SU-DHL-6 (cell line): ENCODE results near the gene RPS6KA3.

ENCODE experiments used
- H2AFZ ChIP-seq: fragments of 200-600 bp; sonication (generic); 2 replicates; pipeline ENCODE4 v1.6.1; 2014; ENCODE audit warnings: low read depth, mild to moderate bottlenecking, moderate library complexity, mixed read lengths, antibody characterized with exemption, low read length; ENCODE audit not compliant: severe bottlenecking
- H3F3A ChIP-seq: fragments of 200-600 bp; shearing (Covaris generic); 2 replicates; pipeline ENCODE4 v1.6.0; 2016; ENCODE audit warnings: antibody characterized with exemption, mild to moderate bottlenecking; ENCODE audit not compliant: insufficient read depth
- H3K27ac ChIP-seq: fragments of 200-600 bp; sonication (generic); 2 replicates; pipeline ENCODE4 v1.5.1; 2016; ENCODE audit warnings: low read depth, mild to moderate bottlenecking, low read length, moderate library complexity, mixed read lengths
- H3K27me3 ChIP-seq: fragments of 200-600 bp; sonication (generic), shearing (Covaris generic); 2 replicates; pipeline ENCODE4 v1.6.0; 2014; ENCODE audit warnings: mild to moderate bottlenecking, low read length
- H3K36me3 ChIP-seq: fragments of 200-600 bp; sonication (generic); 2 replicates; pipeline ENCODE4 v1.6.1; 2014; ENCODE audit warnings: mild to moderate bottlenecking, low read length, mixed read lengths
- H3K4me2 ChIP-seq: fragments of 300-600, 200-600 bp; shearing (Covaris generic), sonication (generic); 2 replicates; pipeline ENCODE4 v1.6.0; 2014; ENCODE audit warnings: low read length, low read depth, mild to moderate bottlenecking; ENCODE audit not compliant: poor library complexity, severe bottlenecking
- H3K4me3 ChIP-seq: fragments of 200-600 bp; sonication (generic); 2 replicates; pipeline ENCODE4 v1.5.1; 2014; ENCODE audit warnings: antibody characterized with exemption, low read length, mild to moderate bottlenecking, mixed read lengths; ENCODE audit not compliant: insufficient read depth, poor library complexity, severe bottlenecking
- H3K79me2 ChIP-seq: fragments of 200-600 bp; sonication (generic); 2 replicates; pipeline ENCODE4 v1.6.1; 2014; ENCODE audit warnings: mild to moderate bottlenecking, low read length, moderate library complexity; ENCODE audit not compliant: insufficient read depth
- H3K9ac ChIP-seq: fragments of 200-600 bp; sonication (generic); 2 replicates; pipeline ENCODE4 v1.7.0; 2014; ENCODE audit warnings: mild to moderate bottlenecking, low read length
- H3K9me2 ChIP-seq: fragments of 200-600 bp; sonication (generic); replicated peaks from 2 replicates; pipeline ENCODE4 v1.6.1; 2014; ENCODE audit warnings: low read length; ENCODE audit not compliant: insufficient read depth
- H3K9me3 ChIP-seq: fragments of 200-600 bp; sonication (generic); 2 replicates; pipeline ENCODE4 v1.6.1; 2014; ENCODE audit warnings: low read length, mixed read lengths; ENCODE audit not compliant: insufficient read depth
- H4K20me1 ChIP-seq: fragments of 200-600 bp; sonication (generic); 2 replicates; pipeline ENCODE4 v1.6.1; 2014; ENCODE audit warnings: low read depth, mild to moderate bottlenecking, antibody characterized with exemption, low read length, moderate library complexity, mixed read lengths
- EZH2phosphoT487 ChIP-seq: fragments of 200-600 bp; sonication (generic), shearing (Covaris generic); conservative IDR thresholded peaks from 2 replicates; pipeline ENCODE4 v1.6.1; 2018; ENCODE audit warnings: mild to moderate bottlenecking, antibody characterized with exemption, low read length, moderate library complexity, mixed read lengths
- TF ChIP-seq, protein P1 (sequence below): fragments of 200-600 bp; sonication (generic); IDR thresholded peaks from one replicate; pipeline ENCODE4 v1.5.1; 2017; ENCODE audit warnings: antibody characterized with exemption, mild to moderate bottlenecking, low read length, moderate library complexity; ENCODE audit not compliant: insufficient read depth, poor library complexity, severe bottlenecking

Gene RPS6KA3

DNA sequence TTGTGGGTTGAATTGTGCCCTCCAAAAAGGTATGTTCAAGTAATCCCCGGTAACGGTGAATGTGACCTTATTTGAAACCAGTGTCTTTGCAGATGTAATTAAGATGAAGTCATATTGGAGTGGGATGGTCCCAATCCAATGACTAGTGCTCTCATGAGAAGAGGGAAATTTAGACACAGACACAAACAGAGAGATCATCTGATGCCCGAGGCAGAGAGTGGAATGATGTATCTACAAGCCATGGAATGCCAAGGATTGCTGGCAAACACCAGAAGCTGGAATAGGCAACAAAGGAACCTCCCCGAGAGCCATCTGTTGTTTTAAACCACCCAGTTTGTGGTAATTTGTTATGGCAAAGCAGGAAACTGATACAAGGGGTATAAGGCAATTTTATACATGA is 35.1 kb downstream of the RPS6KA3 start:
- Histone ChIP-seq H3K79me2 (no peaks in the 10 kb centered on the region), H3K9me2 (no peaks in the 10 kb centered on the region), H3K27ac (no peak overlapping the region), H2AFZ (no peak overlapping the region), H4K20me1 (no peaks in the 10 kb centered on the region), H3K27me3 (no peaks in the 10 kb centered on the region), H3K4me2 (no peak overlapping the region), H3K9ac (no peak overlapping the region), H3K4me3 (no peak overlapping the region), H3F3A (no peaks in the 10 kb centered on the region), H3K36me3 (no peaks in the 10 kb centered on the region), H3K9me3 (no peaks in the 10 kb centered on the region)
- no peak for TF ChIP-seq EZH2phosphoT487
- TF ChIP-seq, protein P1, sequence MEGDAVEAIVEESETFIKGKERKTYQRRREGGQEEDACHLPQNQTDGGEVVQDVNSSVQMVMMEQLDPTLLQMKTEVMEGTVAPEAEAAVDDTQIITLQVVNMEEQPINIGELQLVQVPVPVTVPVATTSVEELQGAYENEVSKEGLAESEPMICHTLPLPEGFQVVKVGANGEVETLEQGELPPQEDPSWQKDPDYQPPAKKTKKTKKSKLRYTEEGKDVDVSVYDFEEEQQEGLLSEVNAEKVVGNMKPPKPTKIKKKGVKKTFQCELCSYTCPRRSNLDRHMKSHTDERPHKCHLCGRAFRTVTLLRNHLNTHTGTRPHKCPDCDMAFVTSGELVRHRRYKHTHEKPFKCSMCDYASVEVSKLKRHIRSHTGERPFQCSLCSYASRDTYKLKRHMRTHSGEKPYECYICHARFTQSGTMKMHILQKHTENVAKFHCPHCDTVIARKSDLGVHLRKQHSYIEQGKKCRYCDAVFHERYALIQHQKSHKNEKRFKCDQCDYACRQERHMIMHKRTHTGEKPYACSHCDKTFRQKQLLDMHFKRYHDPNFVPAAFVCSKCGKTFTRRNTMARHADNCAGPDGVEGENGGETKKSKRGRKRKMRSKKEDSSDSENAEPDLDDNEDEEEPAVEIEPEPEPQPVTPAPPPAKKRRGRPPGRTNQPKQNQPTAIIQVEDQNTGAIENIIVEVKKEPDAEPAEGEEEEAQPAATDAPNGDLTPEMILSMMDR, result no peak

- H3K9me2 ChIP-seq, result no peaks in the 10 kb centered on the region
- no peak overlapping the region for H2AFZ ChIP-seq
- H3K36me3 ChIP-seq, result no peaks in the 10 kb centered on the region
- no peak overlapping the region for H3K4me3 ChIP-seq
- H3K9ac ChIP-seq, result no peak overlapping the region
- H3K27me3 ChIP-seq, result no peaks in the 10 kb centered on the region
- TF ChIP-seq, protein P1, result no peak
- TF ChIP-seq EZH2phosphoT487, result no peak
- no peaks in the 10 kb centered on the region for H3K9me3 ChIP-seq
- no peak overlapping the region for H3K27ac ChIP-seq
- no peaks in the 10 kb centered on the region for H4K20me1 ChIP-seq
- no peak overlapping the region for H3K4me2 ChIP-seq
- no peaks in the 10 kb centered on the region for H3F3A ChIP-seq
- no peaks in the 10 kb centered on the region for H3K79me2 ChIP-seq
These were observed 36.3 kb downstream of the RPS6KA3 start for GRCh38 chrX:20230406-20230805.

GRCh38 chrX:20229155-20229554 is 37.6 kb downstream of the RPS6KA3 start:
- Histone ChIP-seq H4K20me1 (no peaks in the 10 kb centered on the region), H2AFZ (no peak overlapping the region), H3K9ac (no peak overlapping the region), H3K9me2 (no peaks in the 10 kb centered on the region), H3F3A (no peaks in the 10 kb centered on the region), H3K27ac (no peak overlapping the region), H3K9me3 (no peaks in the 10 kb centered on the region), H3K4me3 (no peak overlapping the region), H3K79me2 (no peaks in the 10 kb centered on the region), H3K27me3 (no peaks in the 10 kb centered on the region), H3K4me2 (no peak overlapping the region), H3K36me3 (no peaks in the 10 kb centered on the region)
- TF ChIP-seq, protein P1, result no peak
- TF ChIP-seq EZH2phosphoT487, result no peak

DNA sequence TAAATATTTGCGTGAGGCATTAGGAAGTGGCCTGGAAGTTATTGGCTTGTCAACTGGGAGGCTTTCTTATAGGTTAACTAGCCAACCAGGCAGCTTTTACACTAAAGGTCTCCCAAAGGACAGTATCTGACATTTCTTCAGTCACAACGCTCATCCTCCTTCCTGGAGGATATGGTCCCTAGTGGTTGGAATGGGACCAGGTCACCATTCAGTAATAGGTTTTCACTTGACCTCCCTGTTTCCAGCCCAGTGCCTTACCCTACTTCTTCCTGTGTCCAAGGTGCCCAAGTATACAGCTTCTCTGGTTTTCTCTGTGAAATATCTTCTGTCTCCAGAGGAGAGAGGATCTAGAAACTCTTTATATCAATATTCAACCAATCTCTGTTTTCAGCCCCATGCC is 38.5 kb downstream of the RPS6KA3 start:
- no peaks in the 10 kb centered on the region for H3K79me2 ChIP-seq
- H2AFZ ChIP-seq, result no peak overlapping the region
- H4K20me1 ChIP-seq, result no peaks in the 10 kb centered on the region
- TF ChIP-seq, protein P1, result no peak
- TF ChIP-seq EZH2phosphoT487, result no peak
- H3K27me3 ChIP-seq, result no peaks in the 10 kb centered on the region
- no peak overlapping the region for H3K4me3 ChIP-seq
- no peaks in the 10 kb centered on the region for H3F3A ChIP-seq
- no peaks in the 10 kb centered on the region for H3K9me2 ChIP-seq
- H3K36me3 ChIP-seq, result no peaks in the 10 kb centered on the region
- no peak overlapping the region for H3K4me2 ChIP-seq
- H3K9ac ChIP-seq, result no peak overlapping the region
- no peaks in the 10 kb centered on the region for H3K9me3 ChIP-seq
- no peak overlapping the region for H3K27ac ChIP-seq
